ENCODE results near the gene EML4. TPM values are rescaled to one million over a fixed set of nuclear protein-coding genes. Genes with fewer than 3 reads are reported as not detected.
A peak's percentile ranks its signal among the peaks of the same experiment; 100 is the strongest.

Gene EML4
- total RNA-seq, 2 experiments from 2014 or later: 58.2 to 59.7 TPM

- no peaks in the 10 kb centered on the region for H3K9me3 Mint-ChIP-seq
- H3K4me3 Mint-ChIP-seq: no peak overlapping the region
- no peak for TF ChIP-seq CTCF (IDR thresholded peaks at IDR 0.05)
- H3K4me1 Mint-ChIP-seq (ENCODE audit: low read depth): peaks cover 56% of the 10 kb centered on the region
- H3K36me3 Mint-ChIP-seq (ENCODE audit: low read depth): peaks cover 13% of the 10 kb centered on the region
- ChIA-PET CTCF (interaction anchor here (0.8 to 1.7 kb wide), 3 partner anchors 9 to 113 kb away, joined by 3 to 4 read pairs (median 3); no protein-coding TSS in a partner anchor), POLR2A (interaction anchor here (0.6 to 0.9 kb wide), 2 partner anchors 82 to 175 kb away, joined by 3 read pairs; no protein-coding TSS in a partner anchor)
- peak overlapping the region; percentile 44 for H3K27ac Mint-ChIP-seq
- no peak for ATAC-seq
- intact Hi-C loops (cut with micrococcal nuclease): no loop called here
- H3K27me3 Mint-ChIP-seq: no peaks in the 10 kb centered on the region
- DNase-seq: no peak
Measured at GRCh38 chr2:42199002-42199401, 29.8 kb downstream of the EML4 start.

GRCh38 chr2:42199626-42200025, 30.5 kb downstream of the EML4 start:
- H3K27ac Mint-ChIP-seq: peak overlapping the region; percentile 44
- no peaks in the 10 kb centered on the region for H3K9me3 Mint-ChIP-seq
- peaks cover 13% of the 10 kb centered on the region for H3K36me3 Mint-ChIP-seq (ENCODE audit: low read depth)
- H3K4me3 Mint-ChIP-seq: no peak overlapping the region
- POLR2A ChIA-PET: interaction anchor here (0.9 kb wide), 1 partner anchor 82 kb away, joined by 3 read pairs; no protein-coding TSS in a partner anchor
- H3K4me1 Mint-ChIP-seq (ENCODE audit: low read depth): peaks cover 57% of the 10 kb centered on the region
- intact Hi-C loops (cut with micrococcal nuclease): no loop called here
- ATAC-seq (no peak), DNase-seq (no peak)
- TF ChIP-seq CTCF (IDR thresholded peaks at IDR 0.05): no peak
- CTCF ChIA-PET: interaction anchor here (0.7 to 1.5 kb wide), 3 partner anchors 37 to 113 kb away, joined by 3 read pairs; no protein-coding TSS in a partner anchor
- no peaks in the 10 kb centered on the region for H3K27me3 Mint-ChIP-seq

- ATAC-seq (no peak), DNase-seq (no peak)
- H3K4me3 Mint-ChIP-seq: no peak overlapping the region
- H3K36me3 Mint-ChIP-seq (ENCODE audit: low read depth): peaks cover 13% of the 10 kb centered on the region
- POLR2A ChIA-PET: no interaction called here
- intact Hi-C loops (cut with micrococcal nuclease): no loop called here
- CTCF ChIA-PET: interaction anchor here (1.5 kb wide), 1 partner anchor 45 kb away, joined by 3 read pairs; no protein-coding TSS in a partner anchor
- H3K27ac Mint-ChIP-seq: no peak overlapping the region
- no peak for TF ChIP-seq CTCF (IDR thresholded peaks at IDR 0.05)
- H3K27me3 Mint-ChIP-seq: no peaks in the 10 kb centered on the region
- peaks cover 62% of the 10 kb centered on the region for H3K4me1 Mint-ChIP-seq (ENCODE audit: low read depth)
- no peaks in the 10 kb centered on the region for H3K9me3 Mint-ChIP-seq
Measured at GRCh38 chr2:42200926-42201855, 32.0 kb downstream of the EML4 start.

- Mint-ChIP-seq H3K27me3 (no peaks in the 10 kb centered on the region), H3K4me1 (ENCODE audit: low read depth) (peaks cover 58% of the 10 kb centered on the region), H3K9me3 (no peaks in the 10 kb centered on the region), H3K27ac (no peak overlapping the region), H3K4me3 (no peak overlapping the region), H3K36me3 (ENCODE audit: low read depth) (peaks cover 11% of the 10 kb centered on the region)
- ChIA-PET POLR2A (no interaction called here), CTCF (no interaction called here)
- ATAC-seq (no peak), DNase-seq (no peak)
- intact Hi-C loops (cut with micrococcal nuclease): no loop called here
- no peak for TF ChIP-seq CTCF (IDR thresholded peaks at IDR 0.05)
Measured at GRCh38 chr2:42202634-42203008, 33.5 kb downstream of the EML4 start.

DNA sequence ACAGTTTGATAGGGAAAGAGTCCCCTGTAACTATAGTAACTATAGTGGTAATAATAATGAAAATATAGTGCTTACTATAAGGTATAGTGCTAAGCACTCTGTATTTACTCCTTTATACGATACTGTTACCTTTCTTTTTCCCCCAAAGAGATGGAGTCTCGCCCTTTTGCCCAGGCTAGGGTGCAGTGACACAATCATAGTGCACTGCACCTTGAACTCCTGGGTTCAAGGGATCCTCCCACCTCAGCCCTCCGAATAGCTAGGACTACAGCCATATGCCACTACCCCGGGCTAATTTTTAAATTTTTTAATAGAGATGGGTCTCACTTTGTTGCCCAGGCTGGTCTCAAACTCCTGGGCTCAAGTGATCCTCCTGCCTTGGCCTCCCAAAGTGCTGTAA, 34.6 kb downstream of the EML4 start:
- Mint-ChIP-seq H3K9me3 (no peaks in the 10 kb centered on the region), H3K4me3 (no peak overlapping the region), H3K27me3 (no peaks in the 10 kb centered on the region), H3K36me3 (ENCODE audit: low read depth) (peaks cover 11% of the 10 kb centered on the region), H3K4me1 (ENCODE audit: low read depth) (peaks cover 52% of the 10 kb centered on the region), H3K27ac (no peak overlapping the region)
- intact Hi-C loops (cut with micrococcal nuclease): no loop called here
- no peak for DNase-seq
- ATAC-seq: no peak
- no peak for TF ChIP-seq CTCF (IDR thresholded peaks at IDR 0.05)
- CTCF ChIA-PET: interaction anchor here (1.0 to 1.8 kb wide), 3 partner anchors 116 to 334 kb away, joined by 3 read pairs; no protein-coding TSS in a partner anchor
- POLR2A ChIA-PET: interaction anchor here (0.6 kb wide), 1 partner anchor 93 kb away, joined by 3 read pairs; no protein-coding TSS in a partner anchor
